ENCODE measurements around the gene LUZP2.

LUZP2 gene

DNA sequence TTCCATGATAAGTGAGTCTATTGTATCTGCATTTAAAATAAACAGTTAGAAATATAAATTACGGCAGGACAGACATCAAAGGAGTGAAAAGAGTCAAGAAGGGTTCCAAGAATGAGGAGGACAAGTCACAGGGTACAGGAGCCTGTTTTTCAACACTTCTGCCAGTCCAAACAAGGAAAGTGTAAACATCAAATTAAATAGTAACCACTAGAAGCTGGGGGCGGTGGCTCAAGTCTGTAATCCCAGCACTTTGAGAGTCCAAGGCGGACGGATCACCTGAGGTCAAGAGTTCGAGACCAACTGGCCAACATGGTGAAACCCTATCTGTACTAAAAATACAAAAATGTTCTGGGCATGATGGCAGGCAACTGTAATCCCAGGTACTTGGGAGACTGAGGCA, 219.6 kb downstream of the LUZP2 start:
- DNase-seq (ENCODE audit: low read depth) = no peak

DNA sequence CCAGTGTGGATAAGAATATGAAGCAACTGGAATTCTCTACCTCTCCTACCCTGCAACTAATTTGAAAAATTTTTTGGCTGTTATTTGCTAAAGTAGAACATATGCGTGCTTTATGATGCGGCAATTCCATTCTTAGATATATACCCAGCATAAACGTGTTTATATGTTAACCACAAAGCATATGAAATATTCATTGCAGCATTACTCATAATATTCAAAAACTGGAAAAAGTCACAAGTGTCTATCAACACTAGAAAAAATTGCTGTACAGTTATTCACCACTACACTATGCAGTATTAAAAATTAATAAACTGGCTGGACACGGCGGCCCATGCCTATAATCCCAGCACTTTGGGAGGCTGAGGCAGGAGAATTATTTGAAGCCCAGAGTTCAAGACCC, 226.4 kb downstream of the LUZP2 start:
- no peak for DNase-seq (ENCODE audit: low read depth)

DNA sequence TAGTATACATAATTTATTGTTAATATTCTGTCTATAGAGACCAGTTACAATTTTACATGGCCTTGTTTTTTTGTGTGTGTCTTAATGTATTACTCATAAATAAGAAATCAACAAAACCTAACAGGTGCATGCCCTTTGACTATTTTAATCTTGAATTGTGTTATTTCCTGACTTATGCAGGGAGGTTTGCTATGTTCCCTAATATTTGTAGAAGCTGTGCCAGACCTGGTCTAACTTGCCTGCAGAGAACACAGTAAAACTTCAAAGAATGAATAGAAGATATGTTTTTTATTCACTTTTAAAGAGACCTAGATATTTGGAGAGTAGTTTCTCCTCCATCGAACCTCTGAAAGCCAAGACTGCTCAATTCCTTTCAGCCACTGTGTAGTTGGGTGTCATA, 234.7 kb downstream of the LUZP2 start:
- DNase-seq (ENCODE audit: low read depth) = no peak

DNA sequence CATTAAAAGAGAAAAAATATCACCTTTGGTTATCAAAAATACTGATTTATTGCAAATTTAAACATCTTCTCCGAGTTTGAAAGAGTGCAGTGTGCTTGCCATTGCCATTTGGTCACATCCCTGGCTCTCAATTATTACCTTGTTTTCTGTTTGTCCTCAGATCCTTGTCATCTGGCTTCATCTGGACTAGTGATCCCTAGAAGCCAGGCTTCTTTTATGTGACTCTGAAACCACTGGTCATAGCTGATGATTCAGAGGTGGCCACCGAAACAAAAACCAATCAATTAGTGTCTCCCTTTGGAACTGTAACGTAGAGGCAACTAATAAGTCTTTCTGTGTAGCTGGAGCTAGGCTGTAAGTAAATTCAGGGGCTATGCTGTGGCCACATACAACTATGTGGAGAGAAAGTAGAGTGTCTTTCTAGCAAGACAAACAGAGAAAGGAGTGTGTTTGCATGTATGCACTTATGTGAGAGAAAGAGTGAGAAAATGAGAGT, 237.9 kb downstream of the LUZP2 start:
- no peak for DNase-seq (ENCODE audit: low read depth)

DNA sequence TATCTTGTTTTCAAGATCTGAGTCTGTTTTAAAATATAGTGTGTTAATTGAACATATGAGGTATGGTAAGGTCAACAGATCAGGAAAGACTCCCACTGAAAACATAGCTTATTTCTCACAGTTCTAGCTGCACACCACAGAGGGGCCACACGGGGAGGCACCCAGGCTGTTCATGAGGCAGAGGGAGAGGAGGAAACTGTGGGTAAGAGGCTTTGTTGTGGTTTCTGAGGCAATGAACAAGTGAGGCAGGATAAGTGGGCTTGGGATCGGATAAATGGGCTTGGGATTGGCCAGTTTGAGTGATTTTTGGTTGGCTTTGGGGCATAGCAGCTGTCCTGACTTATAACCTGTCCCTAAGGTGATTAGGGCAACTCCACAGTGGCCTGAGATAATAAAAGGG, 242.1 kb downstream of the LUZP2 start:
- DNase-seq (ENCODE audit: low read depth) = no peak

DNA sequence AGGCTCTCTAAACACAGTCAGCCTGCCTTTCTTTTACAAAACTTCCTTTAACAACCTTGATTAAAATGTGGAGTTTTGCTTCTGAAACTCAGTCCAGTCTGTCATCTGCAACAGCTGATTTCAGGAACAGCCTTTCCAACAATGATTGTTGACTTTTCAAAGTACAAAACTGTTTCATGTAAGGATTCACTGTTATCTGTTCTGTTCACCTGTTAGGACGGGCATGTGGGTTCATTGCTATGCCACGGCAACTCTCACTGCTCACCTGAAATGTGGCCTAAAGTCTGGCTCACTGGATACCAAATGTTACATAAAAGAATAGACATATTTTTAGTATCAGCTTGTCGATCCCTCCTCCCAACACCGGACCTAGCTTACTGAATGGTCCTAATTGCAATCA, 242.8 kb downstream of the LUZP2 start:
- DNase-seq (ENCODE audit: low read depth) = no peak

DNA sequence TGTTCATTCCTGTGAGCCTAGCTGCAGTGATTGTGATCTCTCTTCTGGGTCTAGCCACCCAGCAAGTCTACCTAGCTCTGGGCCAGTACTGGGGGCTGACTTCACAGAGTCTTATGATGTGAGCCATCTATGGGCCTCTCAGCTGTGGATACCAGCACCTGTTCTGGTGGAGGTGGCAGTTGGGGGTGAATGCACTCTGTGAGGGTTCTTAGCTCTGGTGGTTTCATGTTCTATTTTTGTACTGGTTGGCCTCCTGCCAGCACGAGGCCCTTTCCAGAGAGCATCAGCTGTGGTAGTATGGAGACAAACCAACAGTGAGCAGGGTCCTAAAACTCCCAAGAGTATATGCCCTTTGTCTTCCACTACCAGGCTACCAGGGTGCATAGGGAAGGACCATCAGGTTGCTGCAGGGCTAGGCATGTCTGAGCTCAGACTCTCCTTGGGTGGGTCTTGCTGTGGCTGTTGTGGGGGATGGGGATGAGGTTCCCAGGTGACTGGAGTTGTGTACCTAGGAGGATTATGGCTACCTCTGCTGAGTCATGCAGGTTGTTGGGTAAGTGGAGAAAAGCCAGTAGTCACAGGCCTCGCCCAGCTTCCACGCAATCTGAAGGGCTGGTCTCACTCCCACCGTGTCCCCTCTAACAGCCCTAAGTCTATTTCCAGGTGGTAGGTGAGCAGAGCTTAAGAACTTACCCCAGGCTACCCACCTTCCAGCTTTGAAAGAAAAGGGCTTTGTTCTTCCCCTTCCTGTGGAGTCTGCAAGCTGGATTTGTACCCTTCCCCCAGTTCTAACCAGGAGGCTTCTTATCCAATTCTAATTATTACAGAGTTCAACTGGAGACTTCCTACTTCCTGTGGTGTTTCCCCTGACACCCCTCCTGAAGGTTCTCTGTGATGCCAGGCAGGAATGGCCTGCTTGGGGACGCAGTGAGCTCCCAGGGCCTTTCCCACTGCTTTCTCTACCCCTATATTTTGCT, 250.7 kb downstream of the LUZP2 start:
- no peak for DNase-seq (ENCODE audit: low read depth)

DNA sequence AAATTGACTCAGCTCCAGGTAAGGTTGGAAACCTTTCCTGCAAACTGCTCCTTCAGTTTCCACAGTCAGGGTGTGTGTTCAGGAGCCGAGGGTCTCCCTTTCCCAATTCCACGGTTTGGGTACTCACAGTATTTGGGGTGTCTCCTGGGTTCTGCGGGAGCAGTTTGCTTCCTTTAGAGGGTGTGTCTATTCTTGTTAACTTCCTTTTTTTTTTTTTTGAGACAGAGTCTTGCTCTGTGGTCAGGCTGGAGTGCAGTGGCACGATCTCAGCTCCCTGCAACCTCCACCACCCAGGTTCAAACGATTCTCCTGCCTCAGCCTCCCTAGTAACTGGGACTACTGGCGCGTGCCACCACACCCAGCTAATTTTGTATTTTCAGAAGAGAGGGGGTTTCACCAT, 251.4 kb downstream of the LUZP2 start:
- no peak for DNase-seq (ENCODE audit: low read depth)

DNA sequence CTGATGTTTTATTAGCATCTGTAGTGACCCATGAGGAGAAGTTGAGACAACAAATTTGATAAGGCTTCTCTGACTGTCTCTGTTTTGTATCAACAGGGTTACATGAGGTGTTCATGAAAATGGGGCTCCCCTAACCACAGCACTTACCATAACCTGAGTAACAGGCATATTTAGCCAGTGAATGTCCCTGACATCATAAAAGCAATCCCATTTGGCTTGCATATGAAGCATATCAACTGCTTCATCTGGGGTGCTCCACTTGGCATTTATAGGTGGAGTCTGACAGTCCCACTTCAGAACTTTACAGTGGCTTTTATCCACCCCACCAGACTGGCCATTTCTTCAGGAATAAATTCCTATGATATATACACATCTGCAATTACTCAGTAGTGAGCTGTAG, 257.6 kb downstream of the LUZP2 start:
- DNase-seq (ENCODE audit: low read depth) = no peak

DNA sequence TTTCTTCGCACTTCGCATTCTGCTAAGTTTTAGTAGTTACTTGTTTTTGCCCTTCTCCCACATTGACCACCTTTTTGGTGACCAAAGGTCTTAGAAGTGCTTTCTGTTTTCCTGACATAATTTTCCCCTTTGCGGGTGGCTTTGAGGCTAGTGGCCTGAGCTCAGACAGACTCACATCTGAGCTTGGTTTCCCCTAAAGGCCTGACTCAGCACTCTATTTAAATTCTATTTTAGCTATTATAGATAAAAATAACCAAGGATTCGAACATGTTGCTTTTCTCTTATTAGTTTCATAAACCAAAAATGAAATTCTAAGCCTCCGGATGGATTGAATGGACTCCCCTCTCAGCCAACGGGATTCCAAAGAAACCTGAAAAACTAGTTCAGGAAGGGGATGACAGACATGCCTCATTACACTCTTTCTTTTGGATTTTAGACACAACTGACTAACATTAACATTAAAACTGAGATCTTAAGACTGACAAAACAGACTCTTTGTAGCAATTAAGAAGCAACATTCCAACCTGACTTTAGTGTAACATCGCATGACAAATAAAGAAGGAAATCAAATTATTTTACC, 258.5 kb downstream of the LUZP2 start:
- no peak for DNase-seq (ENCODE audit: low read depth)

DNA sequence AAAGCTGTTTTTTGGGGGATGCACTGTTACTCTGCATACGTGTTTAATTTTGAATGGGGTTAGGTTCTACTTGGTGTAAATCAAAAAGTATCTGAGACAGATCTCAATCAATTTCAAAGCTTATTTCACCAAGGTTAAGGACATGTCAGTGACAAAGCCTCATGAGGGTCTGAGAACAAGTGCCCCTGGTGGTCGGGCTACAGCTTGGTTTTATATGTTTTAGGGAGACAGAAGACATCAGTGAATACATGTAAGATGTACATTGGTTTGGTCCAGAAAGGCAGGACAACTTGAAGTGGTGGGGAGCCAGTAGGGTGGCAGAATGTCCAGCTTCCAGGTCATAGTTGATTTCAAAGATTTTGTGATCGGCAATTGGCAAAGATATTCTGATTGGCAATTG, 262.9 kb downstream of the LUZP2 start:
- DNase-seq (ENCODE audit: low read depth) = no peak

DNA sequence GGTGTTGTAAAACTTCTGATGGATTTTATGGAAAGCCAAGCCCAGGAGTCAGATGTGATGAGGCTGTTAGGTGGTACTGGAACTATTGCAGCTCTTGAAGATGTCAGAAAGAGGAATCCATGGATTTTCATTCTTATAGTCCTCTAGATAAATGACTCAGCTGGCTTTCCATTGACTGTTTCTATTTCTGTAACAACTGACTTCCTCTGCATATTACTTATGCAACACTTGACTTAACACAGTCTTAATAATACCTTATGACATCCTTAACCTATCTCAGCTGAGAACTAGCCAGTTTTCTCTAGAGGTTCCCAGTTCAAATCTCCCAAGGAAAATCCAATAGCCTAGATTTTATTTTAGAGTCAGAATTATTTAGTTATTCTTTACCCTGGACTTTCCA, 263.8 kb downstream of the LUZP2 start:
- no peak for DNase-seq (ENCODE audit: low read depth)

DNA sequence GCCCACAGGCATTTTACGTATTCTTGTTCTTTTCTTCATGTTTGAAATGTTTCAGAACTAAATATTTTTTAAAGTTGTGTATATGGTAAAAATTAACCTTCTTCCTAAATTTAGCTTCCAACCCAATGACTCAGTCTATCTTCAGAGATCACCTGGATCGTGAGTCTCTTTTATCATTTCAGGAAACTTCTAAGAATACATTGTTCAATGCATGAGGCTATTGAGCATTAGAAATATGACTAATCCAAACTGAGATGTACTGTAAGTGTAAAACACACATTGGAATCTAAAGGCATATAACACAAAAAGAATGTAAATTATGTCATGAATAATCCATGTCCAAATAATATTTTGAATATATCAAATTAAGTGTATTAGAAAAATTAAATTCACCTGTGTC, 265.2 kb downstream of the LUZP2 start:
- DNase-seq (ENCODE audit: low read depth) = no peak

DNA sequence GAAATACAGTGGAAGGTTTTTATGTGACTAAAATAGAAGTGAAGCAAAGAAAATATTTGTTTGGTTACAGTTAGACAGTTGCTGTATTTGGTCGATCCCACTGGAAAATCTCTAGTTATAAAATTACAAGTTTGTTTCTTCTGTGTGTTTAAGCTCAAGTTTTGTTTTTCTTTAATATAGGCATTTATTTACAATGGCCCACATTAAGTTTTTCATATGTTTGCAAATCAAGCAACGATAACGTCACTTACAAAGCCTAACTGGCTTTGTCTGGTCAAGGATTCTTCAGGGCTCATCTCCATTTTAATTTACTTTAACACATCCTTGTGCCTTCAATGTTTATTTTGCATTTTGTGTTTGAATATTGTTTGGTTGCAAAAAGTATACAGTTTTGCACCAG, 270.6 kb downstream of the LUZP2 start:
- no peak for DNase-seq (ENCODE audit: low read depth)

DNA sequence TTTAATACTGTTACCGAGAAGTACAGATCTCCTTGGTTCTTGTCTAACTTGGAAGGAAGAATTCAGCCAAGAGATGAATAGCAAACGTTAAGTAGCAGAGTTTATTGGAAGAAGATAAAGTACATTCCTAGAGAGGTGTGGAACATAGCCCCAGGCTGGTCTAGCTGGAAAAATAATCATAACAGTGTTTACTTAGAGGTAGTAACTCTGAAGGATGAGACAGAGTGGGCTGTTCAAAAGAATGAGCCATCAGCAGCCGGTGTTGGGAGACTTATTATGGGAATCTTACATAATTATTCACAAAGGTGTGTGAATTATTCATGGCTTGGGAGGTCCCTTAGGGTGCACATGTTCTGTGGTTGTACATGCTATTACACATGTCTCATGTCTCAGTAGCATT, 276.5 kb downstream of the LUZP2 start:
- no peak for DNase-seq (ENCODE audit: low read depth)

DNA sequence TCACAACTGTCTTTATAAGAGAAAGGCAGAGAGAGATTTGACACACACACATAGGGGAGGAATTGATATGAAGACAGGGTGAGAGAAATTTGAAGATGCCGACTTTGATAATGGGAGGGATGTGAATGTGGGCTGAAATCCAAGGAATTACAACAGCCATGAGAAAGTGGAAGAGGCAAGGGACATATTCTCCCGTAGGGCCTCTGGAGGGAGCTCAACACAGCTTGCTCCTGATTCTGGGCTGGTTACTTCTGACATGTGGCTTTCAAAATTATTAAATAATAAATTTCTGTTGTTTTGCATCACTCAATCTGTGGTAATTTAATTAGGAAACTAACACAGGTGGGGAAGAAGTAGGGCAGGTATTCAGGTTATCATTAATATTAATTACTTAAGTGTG, 282.9 kb downstream of the LUZP2 start:
- no peak for DNase-seq (ENCODE audit: low read depth)

DNA sequence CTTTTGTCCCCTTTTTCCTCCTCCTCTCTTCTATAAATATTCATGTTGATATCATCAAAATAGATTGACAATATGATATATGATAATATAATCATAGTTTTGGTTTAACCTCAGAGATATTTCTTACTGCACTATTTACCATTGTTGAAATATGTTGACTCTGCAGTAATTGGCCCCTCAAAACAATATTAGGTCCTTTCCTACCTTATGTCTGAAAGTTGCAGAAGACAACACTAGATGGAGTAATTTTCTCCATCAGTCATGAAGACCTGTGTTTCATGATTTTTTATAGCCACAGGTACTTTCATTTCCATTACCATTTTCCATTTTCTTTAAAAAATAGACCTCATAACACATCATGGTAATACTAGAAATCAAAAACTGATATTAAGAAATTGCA, 284.4 kb downstream of the LUZP2 start:
- DNase-seq (ENCODE audit: low read depth) = no peak

DNA sequence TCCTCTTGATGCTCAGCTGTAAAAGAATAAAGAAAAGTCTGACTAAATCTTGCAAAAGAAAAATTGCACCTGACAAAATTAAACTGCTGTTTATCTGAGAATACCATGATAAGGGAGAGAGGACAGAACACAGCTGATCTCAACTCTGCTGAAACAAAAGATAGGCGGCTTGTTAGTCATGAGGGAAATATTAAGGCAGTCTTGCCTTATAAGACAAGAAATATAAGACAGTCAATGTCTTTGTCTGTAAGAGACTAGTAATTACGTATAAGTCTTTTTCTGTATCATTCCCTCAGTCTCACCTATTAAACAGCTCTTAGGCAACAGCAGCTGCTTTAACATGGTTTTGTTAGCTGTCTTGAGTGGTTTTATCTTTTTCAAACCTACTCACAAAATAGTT, 296.6 kb downstream of the LUZP2 start:
- no peak for DNase-seq (ENCODE audit: low read depth)

DNA sequence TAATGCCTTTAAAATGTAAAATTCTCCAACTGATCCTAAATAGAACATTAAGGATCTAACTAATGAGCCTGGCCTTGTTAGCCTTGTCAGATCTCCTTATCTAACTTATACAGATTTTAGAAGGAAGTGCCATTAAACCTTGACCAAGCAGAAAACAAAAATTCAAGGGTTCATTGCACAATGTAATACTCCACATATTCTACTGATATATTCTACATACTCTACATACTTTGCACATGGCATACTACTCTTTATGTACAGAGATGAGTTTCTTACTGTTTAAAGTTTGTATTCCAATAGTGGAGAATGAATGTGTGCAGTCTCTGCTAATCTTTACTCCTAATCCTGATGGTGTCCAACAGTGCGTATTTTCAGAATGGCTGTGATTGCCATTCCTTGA, 297.2 kb downstream of the LUZP2 start:
- no peak for DNase-seq (ENCODE audit: low read depth)

DNA sequence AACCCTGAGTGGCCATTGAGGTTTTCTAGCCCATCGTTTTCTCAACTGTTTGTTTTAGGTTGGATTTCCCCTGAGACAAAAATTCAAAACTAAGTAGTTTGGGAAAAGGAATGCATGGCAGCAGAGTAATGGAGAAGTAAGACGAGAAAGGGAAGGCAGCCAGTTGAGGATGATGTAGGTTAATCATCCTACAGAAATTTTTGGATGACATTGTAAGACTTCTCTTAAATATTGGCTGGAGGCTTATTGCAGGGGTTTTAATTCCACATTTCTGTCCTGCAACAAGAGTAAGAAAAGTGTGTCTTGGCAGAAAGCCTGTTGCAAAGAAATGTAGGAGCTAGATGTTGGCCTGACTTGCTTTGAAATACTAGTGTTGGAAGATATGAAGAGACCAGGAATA, 308.8 kb downstream of the LUZP2 start:
- no peak for DNase-seq (ENCODE audit: low read depth)

DNA sequence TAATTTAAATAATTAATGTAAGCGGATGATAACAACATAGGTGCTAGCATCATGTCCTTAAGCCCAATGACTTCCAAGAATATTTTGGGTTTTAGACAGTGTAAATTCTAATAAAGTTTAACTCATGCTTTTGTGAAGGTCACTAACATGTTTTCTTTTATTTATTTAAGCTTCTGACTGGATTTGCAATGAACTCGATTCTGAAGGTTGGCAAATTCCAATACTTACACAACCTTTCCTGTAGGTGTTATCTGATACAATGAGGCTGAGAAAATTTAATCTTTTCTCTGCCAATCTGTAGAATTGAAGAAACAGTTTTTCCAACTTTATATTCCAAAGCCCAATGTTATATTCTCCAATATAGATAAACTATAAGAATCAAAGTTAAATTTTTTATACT, 311.3 kb downstream of the LUZP2 start:
- DNase-seq (ENCODE audit: low read depth) = no peak

DNA sequence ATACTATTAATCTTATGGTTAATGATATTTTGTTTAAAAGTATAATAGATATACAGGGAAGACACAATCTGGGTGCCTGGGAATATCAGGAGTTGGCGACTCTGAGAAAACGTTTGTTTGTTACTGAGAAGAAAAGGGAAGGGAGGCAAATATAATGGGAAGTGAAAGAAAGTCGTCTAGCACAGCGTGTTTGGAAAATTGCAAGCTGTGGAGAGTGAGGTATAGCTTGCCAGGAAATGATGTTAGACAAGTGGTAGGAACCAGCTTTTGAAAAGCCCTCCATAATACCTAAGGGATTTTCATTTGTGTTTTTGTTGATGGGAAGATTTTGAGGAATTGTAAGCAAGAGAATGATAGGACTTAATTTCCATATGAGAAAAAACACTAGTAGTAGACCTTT, 322.2 kb downstream of the LUZP2 start:
- DNase-seq (ENCODE audit: low read depth) = no peak

DNA sequence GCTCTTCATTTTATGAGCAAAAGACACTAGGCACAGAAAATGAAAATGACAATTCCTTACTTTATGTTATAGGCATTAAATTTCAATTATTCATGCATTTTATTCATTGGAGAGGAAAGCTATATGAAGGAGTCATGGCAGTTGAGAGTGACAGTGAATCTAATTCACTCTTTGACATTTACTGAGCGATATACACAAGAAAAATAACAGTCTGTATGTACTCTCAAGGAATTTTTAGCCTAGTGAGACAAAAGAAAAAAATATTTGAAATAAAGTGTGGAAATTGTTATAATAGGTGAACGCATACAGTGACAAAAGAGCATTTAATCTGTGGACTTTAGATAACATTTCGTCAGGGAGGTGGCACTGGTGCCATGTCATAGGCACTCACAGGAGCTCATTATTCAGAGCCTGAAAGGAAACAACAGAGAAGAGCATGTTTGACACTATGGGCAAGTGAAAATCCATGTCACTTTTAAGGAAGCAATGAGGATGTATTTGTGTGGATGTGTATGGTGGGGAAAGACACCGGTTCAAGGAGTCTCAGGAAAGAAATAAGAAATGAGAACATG, 323.1 kb downstream of the LUZP2 start:
- no peak for DNase-seq (ENCODE audit: low read depth)
